Measurements from ENCODE around the gene OMA1. TPM values are rescaled to one million over a fixed set of nuclear protein-coding genes. Genes with fewer than 3 reads are reported as not detected.
"Not testable (repeated sequence)": the region's sequence is repeated elsewhere in the genome, so short reads cannot be mapped to it uniquely, and the experiment has no call there.

Gene OMA1
- total RNA-seq, 1 donor from 2014 or later: 33.4 TPM

DNA sequence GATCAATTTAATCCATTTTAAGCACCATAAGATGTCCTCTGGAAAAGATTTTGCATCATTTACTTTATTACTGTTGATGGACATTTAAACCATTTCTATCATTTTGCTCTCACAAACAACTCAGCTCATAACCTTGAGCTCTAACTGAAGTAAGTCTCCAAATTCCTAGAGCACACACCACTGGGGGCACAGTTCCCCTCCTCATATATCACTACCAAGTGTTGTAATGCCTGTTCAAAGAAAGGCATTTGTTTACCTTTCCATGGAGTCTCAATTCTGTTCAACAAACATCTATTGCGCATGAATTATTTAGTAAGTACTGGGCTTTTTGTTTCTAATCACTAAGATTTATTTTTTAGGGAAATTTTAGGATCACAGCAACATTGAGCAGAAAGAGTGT is 8.9 kb upstream of the OMA1 start:
- Histone ChIP-seq H3K4me3 (no peak overlapping the region), H3K9me3 (no peaks in the 10 kb centered on the region), H3K27me3 (ENCODE audit: low read depth) (no peaks in the 10 kb centered on the region), H3K36me3 (no peaks in the 10 kb centered on the region), H3K27ac (no peak overlapping the region), H3K4me1 (no peaks in the 10 kb centered on the region)
- TF ChIP-seq, protein P1, sequence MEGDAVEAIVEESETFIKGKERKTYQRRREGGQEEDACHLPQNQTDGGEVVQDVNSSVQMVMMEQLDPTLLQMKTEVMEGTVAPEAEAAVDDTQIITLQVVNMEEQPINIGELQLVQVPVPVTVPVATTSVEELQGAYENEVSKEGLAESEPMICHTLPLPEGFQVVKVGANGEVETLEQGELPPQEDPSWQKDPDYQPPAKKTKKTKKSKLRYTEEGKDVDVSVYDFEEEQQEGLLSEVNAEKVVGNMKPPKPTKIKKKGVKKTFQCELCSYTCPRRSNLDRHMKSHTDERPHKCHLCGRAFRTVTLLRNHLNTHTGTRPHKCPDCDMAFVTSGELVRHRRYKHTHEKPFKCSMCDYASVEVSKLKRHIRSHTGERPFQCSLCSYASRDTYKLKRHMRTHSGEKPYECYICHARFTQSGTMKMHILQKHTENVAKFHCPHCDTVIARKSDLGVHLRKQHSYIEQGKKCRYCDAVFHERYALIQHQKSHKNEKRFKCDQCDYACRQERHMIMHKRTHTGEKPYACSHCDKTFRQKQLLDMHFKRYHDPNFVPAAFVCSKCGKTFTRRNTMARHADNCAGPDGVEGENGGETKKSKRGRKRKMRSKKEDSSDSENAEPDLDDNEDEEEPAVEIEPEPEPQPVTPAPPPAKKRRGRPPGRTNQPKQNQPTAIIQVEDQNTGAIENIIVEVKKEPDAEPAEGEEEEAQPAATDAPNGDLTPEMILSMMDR (IDR thresholded peaks at IDR 0.05): no peak
- no peak for DNase-seq
- no peak for ATAC-seq
- intact Hi-C loops (cut with DNase I): no loop called here

DNA sequence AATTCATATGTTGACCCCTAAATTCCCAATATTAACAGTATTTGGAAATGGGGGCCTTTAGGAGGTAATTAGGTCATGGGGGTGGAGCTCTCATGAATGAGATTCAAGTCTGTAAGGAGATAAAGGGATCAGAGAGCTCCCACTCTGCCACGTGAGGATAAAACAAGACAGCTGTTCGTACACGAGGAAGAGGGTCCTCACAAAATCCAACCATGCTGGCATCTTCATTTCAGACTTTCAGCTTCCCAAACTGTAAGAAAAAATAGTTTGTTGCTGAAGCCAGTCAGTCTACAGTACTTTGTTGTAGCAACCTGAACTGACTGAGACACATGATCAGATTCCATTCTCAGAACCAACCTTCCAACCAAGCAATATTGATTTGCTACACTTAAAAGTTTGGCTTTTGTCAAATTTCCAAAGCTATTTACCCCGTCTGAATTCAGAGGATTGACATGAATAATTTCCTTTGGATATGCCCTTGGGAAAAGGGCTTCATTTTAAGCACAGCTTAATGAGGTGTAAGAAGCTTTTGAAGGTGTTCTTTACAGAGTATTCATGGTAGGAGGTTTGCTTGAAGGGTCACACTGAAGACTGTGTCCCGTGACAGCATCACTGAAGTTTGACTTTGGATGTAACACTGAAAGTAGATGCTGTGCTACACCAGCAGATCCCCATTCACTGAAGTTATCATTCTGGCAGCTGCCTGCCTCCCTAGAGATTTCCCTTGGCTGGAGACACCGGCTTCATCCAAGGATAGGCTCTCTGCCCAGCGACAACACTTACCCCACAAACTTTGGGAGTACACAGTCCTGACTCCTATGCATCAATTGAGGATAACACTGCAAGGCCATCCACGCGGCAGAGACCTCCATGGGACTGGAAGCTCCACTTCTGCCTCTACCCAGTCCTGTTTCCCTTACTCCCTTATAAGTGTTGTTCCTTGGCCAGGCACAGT is 4.9 kb upstream of the OMA1 start:
- Histone ChIP-seq H3K4me1 (no peaks in the 10 kb centered on the region), H3K9me3 (no peaks in the 10 kb centered on the region), H3K36me3 (no peaks in the 10 kb centered on the region), H3K27ac (no peak overlapping the region), H3K4me3 (no peak overlapping the region), H3K27me3 (ENCODE audit: low read depth) (no peaks in the 10 kb centered on the region)
- TF ChIP-seq, protein P1 (IDR thresholded peaks at IDR 0.05): no peak
- DNase-seq: no peak
- intact Hi-C loops (cut with DNase I): no loop called here
- no peak for ATAC-seq

DNA sequence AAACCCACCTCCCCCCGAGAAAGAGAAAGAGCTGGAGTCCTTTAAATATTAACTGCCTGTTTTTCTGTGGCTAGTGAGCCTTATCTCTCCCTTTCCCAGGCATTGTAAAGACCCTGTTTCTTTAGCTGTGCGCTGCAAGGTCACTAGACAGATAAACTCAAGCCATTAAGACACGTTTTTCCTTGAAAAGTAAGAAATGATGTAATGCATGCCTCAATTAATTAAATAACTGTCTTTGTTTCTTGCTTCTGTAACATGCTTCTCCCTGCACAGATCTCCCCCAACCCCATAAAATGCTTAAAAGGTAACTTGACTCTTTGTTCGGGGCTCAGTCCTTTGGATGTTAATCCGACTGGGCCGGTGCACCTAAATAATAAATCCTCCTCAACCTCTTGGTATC is 2.8 kb upstream of the OMA1 start:
- H3K27ac ChIP-seq; ATAC-seq; H3K27me3 ChIP-seq (ENCODE audit: low read depth); H3K4me3 ChIP-seq; H3K36me3 ChIP-seq; DNase-seq; intact Hi-C loops (cut with DNase I); H3K9me3 ChIP-seq: not testable (repeated sequence)
- peaks cover 12% of the 10 kb centered on the region for H3K4me1 ChIP-seq

DNA sequence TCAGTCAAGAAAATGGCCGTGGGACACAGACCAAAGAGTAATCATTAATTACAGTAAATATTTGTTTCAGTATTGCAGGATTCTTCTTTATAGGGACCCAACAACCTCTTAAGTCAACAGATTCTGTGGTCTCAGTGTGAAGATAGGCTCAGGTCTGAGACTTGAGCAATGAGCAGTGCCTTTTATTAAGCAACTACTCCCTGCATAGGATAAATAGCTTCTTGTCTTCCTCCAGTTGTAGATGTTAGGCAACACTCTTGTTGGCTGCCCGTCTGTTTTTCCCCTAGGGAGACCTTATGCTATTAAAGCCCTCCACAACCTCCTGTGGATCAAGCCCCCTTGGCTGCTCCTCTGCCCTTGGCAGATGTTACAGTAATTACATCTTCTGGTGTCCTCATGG is 1.8 kb upstream of the OMA1 start:
- Histone ChIP-seq H3K4me1 (peaks cover 12% of the 10 kb centered on the region), H3K36me3 (no peaks in the 10 kb centered on the region), H3K9me3 (no peaks in the 10 kb centered on the region), H3K27ac (no peak overlapping the region), H3K27me3 (ENCODE audit: low read depth) (no peaks in the 10 kb centered on the region), H3K4me3 (no peak overlapping the region)
- intact Hi-C loops (cut with DNase I): no loop called here
- TF ChIP-seq, protein P1 (IDR thresholded peaks at IDR 0.05): no peak
- DNase-seq (no peak), ATAC-seq (no peak)

- TF ChIP-seq, protein P1 (IDR thresholded peaks at IDR 0.05): no peak
- intact Hi-C loops (cut with DNase I): no loop called here
- H3K9me3 ChIP-seq: no peaks in the 10 kb centered on the region
- H3K4me1 ChIP-seq: peaks cover 12% of the 10 kb centered on the region
- ATAC-seq (peak; percentile 93 to 95), DNase-seq (peak; percentile 90)
- H3K27ac ChIP-seq: peak overlapping the region; percentile 100
- H3K36me3 ChIP-seq: no peaks in the 10 kb centered on the region
- H3K4me3 ChIP-seq: peak overlapping the region; percentile 76
- no peaks in the 10 kb centered on the region for H3K27me3 ChIP-seq (ENCODE audit: low read depth)
These were observed 671 bp downstream of the OMA1 start for GRCh38 chr1:58545591-58546519.

Measured in lower lobe of right lung (tissue), 2 donors.